SK-N-SH (cell line): ENCODE measurements around the gene WDR86. TPM values are rescaled to one million over a fixed set of nuclear protein-coding genes. Genes with fewer than 3 reads are reported as not detected.

Experiments
- CTCF ChIA-PET: fragments of 300-600, 350-600 bp; formaldehyde crosslinking; extraction: SDS; loops from one replicate; lab custom pipeline; 2021; lab: Yijun Ruan, JAX
- POLR2A ChIA-PET: fragments of 350-600 bp; sonication (Branson Sonifier 250); formaldehyde crosslinking; extraction: SDS; loops from one replicate; lab custom pipeline; 2020; ENCODE audit warnings: antibody characterized with exemption, inconsistent platforms; lab: Yijun Ruan, JAX
- DNase-seq: peaks from one replicate; pipeline ENCODE4 v3.0.0; 2012
- H2AFZ ChIP-seq: fragments of 200-600 bp; sonication (generic); 2 replicates; pipeline ENCODE4 v1.8.1; 2016; ENCODE audit warnings: antibody characterized with exemption, mild to moderate bottlenecking, low read depth
- H3F3A ChIP-seq: fragments of 200-600 bp; sonication (generic); replicated peaks from 2 replicates; pipeline ENCODE3; 2016; ENCODE audit warnings: antibody characterized with exemption, mild to moderate bottlenecking; ENCODE audit not compliant: insufficient read depth
- H3K27ac ChIP-seq, 2 experiments: fragments of 200-500 bp in 1 of 2; fragments of 200-600 bp in 1 of 2; sonication (Bioruptor generic) in 1 of 2; sonication (generic), shearing (Covaris generic) in 1 of 2; 2 replicates each; pipeline versions ENCODE4 v1.5.1 to v1.6.1; 2014 to 2016; ENCODE audit warnings: low read depth in 2 of 2, inconsistent platforms in 1 of 2, low read length in 1 of 2, mild to moderate bottlenecking in 1 of 2, mixed read lengths in 1 of 2
- H3K27me3 ChIP-seq: fragments of 200-600 bp; sonication (generic), shearing (Covaris generic); 2 replicates; pipeline ENCODE4 v1.6.1; 2016; ENCODE audit warnings: mixed run types; ENCODE audit not compliant: insufficient read depth
- H3K36me3 ChIP-seq, 2 experiments: fragments of 200-500 bp in 1 of 2; fragments of 200-600 bp in 1 of 2; sonication (Bioruptor generic) in 1 of 2; sonication (generic) in 1 of 2; replicated peaks in 1 of 2; 2 replicates each; pipeline versions ENCODE3 to v1.5.1; 2014 to 2016; ENCODE audit warnings: low read length in 1 of 2, mild to moderate bottlenecking in 1 of 2; ENCODE audit not compliant: insufficient read depth in 2 of 2, control insufficient read depth in 1 of 2
- H3K4me1 ChIP-seq, 2 experiments: fragments of 200-500 bp in 1 of 2; fragments of 200-600 bp in 1 of 2; sonication (Bioruptor generic) in 1 of 2; sonication (generic), shearing (Covaris generic) in 1 of 2; 2 replicates each; pipeline versions ENCODE4 v1.5.1 to v1.6.1; 2014 to 2016; ENCODE audit warnings: low read depth in 1 of 2, low read length in 1 of 2, mixed run types in 1 of 2; ENCODE audit not compliant: insufficient read depth in 2 of 2, control insufficient read depth in 1 of 2
- H3K4me2 ChIP-seq: fragments of 200-600 bp; sonication (generic), shearing (Covaris generic); 2 replicates; pipeline ENCODE4 v1.6.1; 2017; ENCODE audit warnings: mixed run types
- H3K4me3 ChIP-seq, 2 experiments: fragments of 200-500 bp in 1 of 2; fragments of 200-600 bp in 1 of 2; sonication (Bioruptor generic) in 1 of 2; sonication (generic), shearing (Covaris generic) in 1 of 2; 2 replicates each; pipeline versions ENCODE4 v1.5.1 to v1.8.1; 2014 to 2016; ENCODE audit warnings: low read depth in 2 of 2, inconsistent platforms in 1 of 2, low read length in 1 of 2, mild to moderate bottlenecking in 1 of 2, mixed read lengths in 1 of 2, moderate library complexity in 1 of 2
- H3K79me2 ChIP-seq: fragments of 200-600 bp; sonication (generic); 2 replicates; pipeline ENCODE4 v1.8.1; 2017; ENCODE audit warnings: mild to moderate bottlenecking; ENCODE audit not compliant: insufficient read depth
- H3K9ac ChIP-seq: fragments of 200-600 bp; sonication (generic); 2 replicates; pipeline ENCODE4 v1.6.1; 2017; ENCODE audit warnings: mixed run types
- H3K9me2 ChIP-seq: fragments of 200-600 bp; sonication (generic); 2 replicates; pipeline ENCODE4 v1.6.1; 2017; ENCODE audit warnings: mixed run types
- H3K9me3 ChIP-seq: fragments of 200-600 bp; sonication (generic); 2 replicates; pipeline ENCODE4 v1.6.1; 2017; ENCODE audit warnings: mixed run types, mild to moderate bottlenecking, moderate library complexity
- H4K20me1 ChIP-seq: fragments of 200-600 bp; sonication (generic); 2 replicates; pipeline ENCODE4 v1.6.1; 2017; ENCODE audit warnings: mild to moderate bottlenecking, mixed run types; ENCODE audit not compliant: insufficient read depth
- CHD2 ChIP-seq: fragments of 150-350 bp; IDR thresholded peaks from 2 replicates; pipeline ENCODE4 v1.6.1; 2018; ENCODE audit warnings: low read length; ENCODE audit not compliant: partially characterized antibody
- CTCF ChIP-seq: fragments of 200-600 bp; sonication (generic); IDR thresholded peaks from 2 replicates; pipeline ENCODE4 v1.6.1; 2017; ENCODE audit warnings: antibody characterized with exemption, mild to moderate bottlenecking, moderate library complexity
- ELF1 ChIP-seq: IDR thresholded peaks from 2 replicates; pipeline ENCODE4 v1.4.0; 2012
- EZH2phosphoT487 ChIP-seq: fragments of 200-600 bp; sonication (generic); IDR thresholded peaks from 2 replicates; pipeline ENCODE4 v1.6.1; 2017; ENCODE audit warnings: low read depth, mixed run types, mild to moderate bottlenecking, antibody characterized with exemption, moderate library complexity, borderline replicate concordance
- FOXM1 ChIP-seq: IDR thresholded peaks from 2 replicates; pipeline ENCODE4 v1.4.0; 2012; ENCODE audit warnings: low read depth, mild to moderate bottlenecking
- JUND ChIP-seq: IDR thresholded peaks from 2 replicates; pipeline ENCODE4 v1.4.0; 2012
- MXI1 ChIP-seq: IDR thresholded peaks from 2 replicates; pipeline ENCODE4 v1.6.1; 2012; ENCODE audit warnings: mild to moderate bottlenecking, low read depth, low read length, improper control_type of control experiment
- NFIC ChIP-seq: IDR thresholded peaks from 2 replicates; pipeline ENCODE4 v1.4.0; 2012; ENCODE audit warnings: borderline replicate concordance
- NRF1 ChIP-seq: IDR thresholded peaks from 2 replicates; pipeline ENCODE4 v1.6.1; 2012; ENCODE audit warnings: low read depth, mild to moderate bottlenecking, low read length
- PBX3 ChIP-seq: IDR thresholded peaks from 2 replicates; pipeline ENCODE4; 2012
- POLR2AphosphoS5 ChIP-seq: IDR thresholded peaks from 2 replicates; pipeline ENCODE4 v1.6.1; 2012; ENCODE audit warnings: low read depth, low read length
- RAD21 ChIP-seq: IDR thresholded peaks from 2 replicates; pipeline ENCODE4 v1.6.1; 2012; ENCODE audit warnings: mild to moderate bottlenecking, low read length
- SIN3A ChIP-seq: IDR thresholded peaks from 2 replicates; pipeline ENCODE4 v1.6.1; 2012; ENCODE audit warnings: low read depth, mild to moderate bottlenecking, low read length, moderate library complexity, borderline replicate concordance
- SMC3 ChIP-seq: IDR thresholded peaks from 2 replicates; pipeline ENCODE4 v1.6.1; 2012; ENCODE audit warnings: low read depth, low read length, improper control_type of control experiment
- TAF1 ChIP-seq: IDR thresholded peaks from 2 replicates; pipeline ENCODE4 v1.6.1; 2012; ENCODE audit warnings: low read depth, mild to moderate bottlenecking, low read length, moderate library complexity, borderline replicate concordance
- TEAD4 ChIP-seq: IDR thresholded peaks from 2 replicates; pipeline ENCODE4 v1.4.0; 2012; ENCODE audit warnings: mild to moderate bottlenecking, borderline replicate concordance; ENCODE audit not compliant: insufficient read depth
- USF1 ChIP-seq: IDR thresholded peaks from 2 replicates; pipeline ENCODE4 v1.4.0; 2012; ENCODE audit warnings: low read depth, borderline replicate concordance
- YY1 ChIP-seq: IDR thresholded peaks from 2 replicates; pipeline ENCODE4 v1.4.0; 2012; ENCODE audit warnings: low read depth, mild to moderate bottlenecking
- WGBS: methylation state at CpG from one replicate; pipeline ENCODE4 v1.1.6; 2017; ENCODE audit warnings: low lambda C conversion rate; 5-methylcytosine and 5-hydroxymethylcytosine counted together
- polyA plus RNA-seq, 3 experiments: library from polyadenylated mRNA; depleted of rRNA; stranded (reverse); fragments of >200 nt; gene quantifications; 2 replicates each; pipeline ENCODE4 v1.2.3, GENCODE V29; 2012

WDR86 gene
- polyA plus RNA-seq, 1 of the 3 experiments (the other 2 are of a cell fraction) = 1.0 TPM

DNA sequence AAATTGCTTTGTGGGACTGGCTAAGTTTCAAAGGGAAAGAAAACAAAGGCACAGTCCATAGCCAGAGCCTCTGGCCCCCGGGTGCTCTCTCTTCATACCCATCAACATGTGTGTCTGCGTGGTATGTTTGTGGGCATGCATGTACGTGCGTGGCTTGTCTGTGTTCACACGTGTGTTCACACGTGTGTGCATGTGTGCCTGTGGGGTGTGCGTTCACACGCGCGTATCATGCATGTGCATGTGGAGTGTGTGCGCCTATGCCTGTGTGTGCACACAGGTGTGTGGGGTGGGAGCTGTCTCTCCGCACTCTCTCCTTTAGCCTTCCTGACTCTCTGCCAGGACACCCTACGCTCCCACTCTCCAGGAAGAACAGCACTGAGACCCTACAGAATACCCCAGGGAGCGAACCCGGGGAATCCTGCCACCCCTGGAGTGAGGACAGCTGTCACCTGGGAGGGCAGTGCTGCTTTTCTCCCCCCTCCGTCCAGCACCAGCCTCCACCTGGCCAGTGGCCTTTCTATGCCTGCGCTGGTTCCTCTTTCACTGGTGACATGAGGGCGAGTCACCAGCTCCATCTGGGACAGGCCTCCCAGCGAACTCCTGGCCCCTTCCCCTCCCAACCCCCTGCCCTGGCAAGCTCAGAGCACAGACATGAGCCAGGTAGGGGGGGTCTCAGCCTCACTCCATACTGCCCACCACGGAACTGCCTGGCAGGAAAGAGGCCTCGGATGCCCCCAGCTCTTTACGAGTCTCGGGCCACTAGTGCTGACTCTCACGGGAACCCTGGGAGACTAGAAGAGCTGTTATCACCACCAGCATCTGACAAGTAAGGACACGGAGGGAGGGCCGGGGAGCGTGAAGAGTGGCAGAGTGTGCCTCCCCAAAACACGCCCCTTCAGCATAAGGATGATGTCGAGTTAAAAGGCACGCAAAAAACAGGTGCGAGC lies 16.5 kb downstream of the WDR86 start:
- H3F3A ChIP-seq = no peaks in the 10 kb centered on the region
- CTCF ChIA-PET = interaction anchor here (1.0 to 1.5 kb wide), 5 partner anchors 16 to 366 kb away, joined by 3 to 7 read pairs (median 4); partner anchors contain the start of gene WDR86
- H3K9ac ChIP-seq = no peak overlapping the region
- POLR2A ChIA-PET = no interaction called here
- no peak for TF ChIP-seq NFIC
- TF ChIP-seq RAD21 = no peak
- TF ChIP-seq USF1 = no peak
- no peak for TF ChIP-seq CTCF
- TF ChIP-seq MXI1 = no peak
- no peak for TF ChIP-seq ELF1
- TF ChIP-seq PBX3 = no peak
- no peak for TF ChIP-seq YY1
- no peak for TF ChIP-seq EZH2phosphoT487
- TF ChIP-seq FOXM1 = no peak
- no peak for TF ChIP-seq JUND
- no peak for TF ChIP-seq NRF1
- TF ChIP-seq SMC3 = no peak
- no peak for TF ChIP-seq CHD2
- no peak overlapping the region for H3K27ac ChIP-seq
- WGBS = 80% methylated on average over 27 of the region's 31 CpGs
- DNase-seq = no peak
- H2AFZ ChIP-seq = no peak overlapping the region
- no peaks in the 10 kb centered on the region for H3K9me2 ChIP-seq
- H4K20me1 ChIP-seq = no peaks in the 10 kb centered on the region
- no peaks in the 10 kb centered on the region for H3K9me3 ChIP-seq
- no peak overlapping the region for H3K4me3 ChIP-seq
- no peaks in the 10 kb centered on the region for H3K79me2 ChIP-seq
- no peak overlapping the region for H3K4me2 ChIP-seq
- H3K4me1 ChIP-seq = no peaks in the 10 kb centered on the region
- no peaks in the 10 kb centered on the region for H3K36me3 ChIP-seq
- peaks cover 13% of the 10 kb centered on the region for H3K27me3 ChIP-seq

GRCh38 chr7:151392426-151392825 lies 17.4 kb downstream of the WDR86 start:
- Histone ChIP-seq H3K4me2 (no peak overlapping the region), H4K20me1 (no peaks in the 10 kb centered on the region), H3K9me2 (no peaks in the 10 kb centered on the region), H3K9ac (no peak overlapping the region), H3K4me3 (no peak overlapping the region), H3K4me1 (no peaks in the 10 kb centered on the region), H3K79me2 (no peaks in the 10 kb centered on the region), H3F3A (no peaks in the 10 kb centered on the region), H3K27ac (no peak overlapping the region), H3K36me3 (no peaks in the 10 kb centered on the region), H2AFZ (no peak overlapping the region), H3K9me3 (no peaks in the 10 kb centered on the region), H3K27me3 (peaks cover 22% of the 10 kb centered on the region)
- no peak for DNase-seq
- 72% methylated on average over 11 of the region's 13 CpGs for WGBS
- ChIA-PET CTCF (interaction anchor here (1.3 kb wide), 1 partner anchor 42 kb away, joined by 3 read pairs; no protein-coding TSS in a partner anchor), POLR2A (no interaction called here)
- TF ChIP-seq CHD2 (no peak), TEAD4 (no peak), POLR2AphosphoS5 (no peak), SIN3A (no peak), EZH2phosphoT487 (no peak), MXI1 (no peak), RAD21 (no peak), TAF1 (no peak)
